H7 (cell line): ENCODE results near the gene TNPO2. TPM values are rescaled to one million over a fixed set of nuclear protein-coding genes. Genes with fewer than 3 reads are reported as not detected.
A peak's percentile ranks its signal among the peaks of the same experiment; 100 is the strongest.

Experiments
- DNase-seq: peaks from one replicate; pipeline ENCODE4 v3.0.0; 2012
- H3K27me3 ChIP-seq: 2 replicates; pipeline ENCODE4 v1.6.0; 2011; ENCODE audit warnings: mild to moderate bottlenecking, low read length; ENCODE audit not compliant: control insufficient read depth, insufficient read depth
- H3K36me3 ChIP-seq: replicated peaks from 2 replicates; pipeline ENCODE4 v1.5.1; 2011; ENCODE audit warnings: low read length; ENCODE audit not compliant: control insufficient read depth, insufficient read depth
- H3K4me3 ChIP-seq: 2 replicates; pipeline ENCODE4 v1.5.1; 2011; ENCODE audit warnings: low read depth, mild to moderate bottlenecking, control low read depth, low read length, moderate library complexity; ENCODE audit not compliant: insufficient read depth
- total RNA-seq: library from RNA; depleted of rRNA; stranded (reverse); fragments of >200 nt; shearing (Covaris generic); gene quantifications from 2 replicates; pipeline ENCODE4 v1.2.3, GENCODE V29; 2014

The TNPO2 gene
- total RNA-seq, 1 experiment from 2014 or later: 34.1 TPM

DNA sequence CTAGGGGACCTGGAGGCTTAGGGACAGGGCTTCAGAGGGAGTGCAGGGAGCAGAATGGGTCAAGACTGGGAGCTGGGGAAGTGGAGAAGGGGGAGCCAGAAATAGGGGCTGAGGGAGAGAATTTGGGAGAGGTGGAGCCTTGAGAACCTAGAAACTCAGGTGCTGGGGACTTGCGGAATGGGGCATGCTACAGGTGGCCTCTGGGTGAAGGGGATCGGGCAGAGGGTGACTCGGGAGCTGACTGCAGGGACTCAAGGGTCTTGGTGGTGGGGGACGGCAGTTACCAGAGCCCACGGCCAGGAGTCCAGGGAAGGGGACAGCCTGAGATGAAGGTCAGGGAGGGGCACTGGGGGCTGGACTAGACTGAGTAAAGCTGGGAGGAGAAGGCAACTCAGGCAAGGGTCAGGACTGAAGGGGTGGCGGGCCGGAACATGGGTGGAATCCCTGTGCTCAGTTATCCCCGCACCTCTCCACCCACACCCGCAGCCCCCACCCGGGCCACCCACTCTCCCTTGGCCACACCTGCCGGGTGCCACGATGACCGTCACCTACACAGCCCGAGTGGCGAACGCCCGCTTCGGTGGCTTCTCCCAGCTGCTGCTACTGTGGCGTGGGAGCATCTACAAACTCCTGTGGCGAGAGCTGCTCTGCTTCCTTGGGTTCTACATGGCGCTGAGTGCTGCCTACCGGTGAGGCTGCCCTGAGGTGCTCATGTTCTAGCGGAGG is 28.5 kb upstream of the TNPO2 start:
- Histone ChIP-seq H3K4me3 (peak overlapping the region; percentile 37; the same call in 1 of the 2 replicates), H3K36me3 (peaks cover 4% of the 10 kb centered on the region), H3K27me3 (peaks cover 33% of the 10 kb centered on the region)
- no peak for DNase-seq

DNA sequence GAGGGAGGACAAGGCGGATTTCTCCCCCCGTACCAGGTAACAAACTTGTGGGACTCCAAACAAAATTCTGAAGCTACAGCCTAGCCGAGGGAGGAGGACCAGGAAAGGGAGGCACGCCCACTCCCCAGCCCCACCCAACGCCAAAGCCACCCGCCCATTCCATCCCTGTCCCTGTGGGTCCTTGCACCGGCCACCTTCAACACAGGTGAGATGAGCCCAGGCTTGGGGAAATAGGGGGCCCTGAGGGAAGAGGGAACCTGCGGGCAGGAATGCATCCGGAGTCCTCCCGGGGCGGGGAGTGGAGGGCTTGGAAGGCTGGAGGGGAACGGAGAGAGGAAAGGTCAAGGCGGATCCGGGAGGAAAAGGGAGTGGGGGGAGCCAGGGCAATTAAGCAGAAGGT is 27.9 kb upstream of the TNPO2 start, which contains the start of gene BEST2:
TSS of gene BEST2 (plus strand) at position 157 of the 400 bp plus-strand sequence. CDS start 802 bp downstream, outside the sequence.
- peak; percentile 90 for DNase-seq
- Histone ChIP-seq H3K27me3 (peaks cover 33% of the 10 kb centered on the region), H3K36me3 (peaks cover 4% of the 10 kb centered on the region), H3K4me3 (peak within 1 kb of the TSS; percentile 37; the same call in 1 of the 2 replicates)

DNA sequence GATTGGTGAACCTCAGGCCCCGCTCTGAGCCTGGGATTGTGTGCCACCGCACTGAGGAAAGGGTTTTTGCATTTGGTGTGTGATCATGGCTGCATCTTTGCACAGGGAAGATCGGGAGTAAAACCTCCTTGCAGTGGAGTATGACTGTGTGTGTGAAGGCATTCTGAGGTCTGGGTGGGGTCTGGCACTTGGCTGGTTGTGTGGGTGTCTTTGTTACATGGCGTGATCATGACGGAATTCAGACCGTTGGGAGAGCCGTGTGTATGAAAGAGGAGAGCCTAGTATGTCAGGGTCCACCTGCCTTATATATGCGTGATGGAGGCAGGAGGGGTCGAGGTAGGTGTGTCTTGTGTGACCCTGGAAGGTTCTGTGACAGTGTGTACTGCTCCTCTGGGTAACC is 27.1 kb upstream of the TNPO2 start:
- no peak for DNase-seq
- H3K36me3 ChIP-seq: peaks cover 5% of the 10 kb centered on the region
- peaks cover 33% of the 10 kb centered on the region for H3K27me3 ChIP-seq
- H3K4me3 ChIP-seq: no peak overlapping the region

DNA sequence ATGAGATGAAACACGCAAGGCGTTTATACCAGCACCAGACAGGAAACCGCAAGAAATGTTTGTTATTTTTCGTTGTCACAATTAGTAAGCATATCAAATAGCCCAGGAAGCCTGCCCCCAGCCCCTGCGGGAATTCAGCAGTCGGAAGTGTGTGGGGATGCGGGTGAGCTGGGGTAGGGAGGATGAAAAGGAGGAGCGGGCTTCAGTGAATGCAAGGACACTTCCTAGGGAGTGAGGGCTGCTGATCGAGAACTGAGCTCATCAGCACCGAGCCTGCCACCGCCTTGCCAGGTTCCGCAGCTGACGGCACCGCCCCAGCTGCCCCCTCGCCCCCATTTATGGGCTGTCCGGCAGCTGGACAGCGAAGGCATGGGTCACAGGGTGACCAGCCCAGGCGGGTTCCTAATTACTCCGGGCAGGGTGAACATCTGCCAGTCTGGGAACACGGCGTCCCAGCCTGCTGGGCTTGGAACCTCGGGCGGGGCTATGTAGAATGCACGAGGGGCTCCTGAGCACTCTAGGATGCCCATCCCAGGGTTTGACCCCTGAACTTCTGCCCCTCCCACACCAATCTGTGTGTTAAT is 26.3 kb upstream of the TNPO2 start:
- Histone ChIP-seq H3K4me3 (no peak overlapping the region), H3K36me3 (peaks cover 6% of the 10 kb centered on the region), H3K27me3 (peaks cover 32% of the 10 kb centered on the region)
- DNase-seq: peak; percentile 71

DNA sequence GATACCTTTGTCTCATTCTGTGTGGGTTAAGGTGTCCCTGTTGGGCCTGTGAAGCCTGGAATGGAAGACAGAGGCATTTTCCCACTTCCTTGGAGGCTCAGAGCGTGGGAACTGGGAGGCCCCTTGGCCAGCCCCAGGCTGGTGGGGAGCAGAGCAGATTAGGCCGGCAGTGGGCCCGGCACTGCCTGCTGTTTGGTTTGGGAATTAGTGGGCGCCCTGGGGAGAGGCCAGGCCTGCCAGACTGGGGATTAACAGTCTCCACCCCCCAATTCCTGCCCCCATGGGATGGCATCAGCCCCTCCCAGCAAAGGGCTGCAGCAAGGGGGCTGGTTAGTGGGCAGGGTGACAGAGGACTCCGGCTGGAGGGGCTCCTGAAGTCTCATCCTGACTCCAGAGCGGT is 24.8 kb upstream of the TNPO2 start:
- peak; percentile 63 for DNase-seq
- Histone ChIP-seq H3K36me3 (peaks cover 7% of the 10 kb centered on the region), H3K27me3 (peaks cover 30% of the 10 kb centered on the region), H3K4me3 (no peak overlapping the region)

DNA sequence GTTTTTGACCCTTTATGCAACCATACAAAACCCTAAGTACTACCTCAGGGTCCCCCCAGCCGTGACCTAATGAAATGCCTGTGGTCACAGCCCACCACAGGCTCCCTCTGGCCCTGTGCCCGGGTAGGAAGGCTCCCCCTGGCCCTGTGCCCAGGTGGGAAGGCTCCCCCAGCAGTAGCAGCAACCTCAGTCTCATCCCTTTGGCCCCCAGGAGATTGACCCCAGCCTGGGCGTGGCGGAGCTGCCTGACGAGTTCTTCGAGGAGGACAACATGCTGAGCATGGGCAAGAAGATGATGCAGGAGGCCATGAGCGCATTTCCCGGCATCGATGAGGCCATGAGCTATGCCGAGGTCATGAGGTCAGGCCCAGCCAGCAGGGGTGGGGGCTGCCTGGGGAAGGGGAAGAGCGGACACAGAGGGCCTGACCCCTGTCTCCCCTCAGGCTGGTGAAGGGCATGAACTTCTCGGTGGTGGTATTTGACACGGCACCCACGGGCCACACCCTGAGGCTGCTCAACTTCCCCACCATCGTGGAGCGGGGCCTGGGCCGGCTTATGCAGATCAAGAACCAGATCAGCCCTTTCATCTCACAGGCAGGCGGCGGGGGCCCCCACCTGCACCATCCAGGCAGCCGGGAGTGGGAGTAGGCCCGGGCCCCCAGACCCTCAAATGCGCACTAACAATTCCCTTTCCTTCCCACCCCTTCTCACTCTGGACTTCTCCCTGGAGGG is 21.6 kb upstream of the TNPO2 start:
- peak; percentile 32 for DNase-seq
- no peak overlapping the region for H3K4me3 ChIP-seq
- H3K27me3 ChIP-seq: peaks cover 7% of the 10 kb centered on the region; the same call in 1 of the 2 replicates
- H3K36me3 ChIP-seq: peaks cover 7% of the 10 kb centered on the region

DNA sequence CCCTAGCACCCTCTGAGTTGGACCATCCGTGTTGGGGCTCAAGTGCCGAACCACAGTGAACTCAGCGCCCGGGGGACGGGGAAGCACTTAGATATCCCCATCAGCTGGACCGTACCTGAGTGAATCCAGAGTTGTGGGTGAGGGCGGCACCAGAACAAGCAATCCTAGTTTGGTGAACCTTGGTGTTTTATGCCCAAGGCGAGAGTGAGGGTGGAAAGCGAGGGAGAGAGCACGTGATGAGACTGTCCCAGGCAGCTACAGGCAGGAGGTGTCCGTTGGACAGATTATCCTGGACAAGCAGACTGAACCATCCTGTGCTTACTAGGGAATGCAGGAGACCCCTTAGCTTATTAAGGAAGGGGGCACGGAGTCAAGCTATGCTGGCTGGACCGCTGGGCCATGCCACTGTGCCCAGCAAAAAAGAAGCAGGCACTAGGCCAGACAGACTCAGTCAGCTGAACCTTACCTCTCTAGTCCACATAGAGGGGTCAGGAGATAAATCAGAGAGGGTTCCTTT is 14.2 kb upstream of the TNPO2 start:
- DNase-seq: no peak
- Histone ChIP-seq H3K36me3 (peaks cover 5% of the 10 kb centered on the region), H3K27me3 (no peaks in the 10 kb centered on the region), H3K4me3 (peak overlapping the region; percentile 64)

DNA sequence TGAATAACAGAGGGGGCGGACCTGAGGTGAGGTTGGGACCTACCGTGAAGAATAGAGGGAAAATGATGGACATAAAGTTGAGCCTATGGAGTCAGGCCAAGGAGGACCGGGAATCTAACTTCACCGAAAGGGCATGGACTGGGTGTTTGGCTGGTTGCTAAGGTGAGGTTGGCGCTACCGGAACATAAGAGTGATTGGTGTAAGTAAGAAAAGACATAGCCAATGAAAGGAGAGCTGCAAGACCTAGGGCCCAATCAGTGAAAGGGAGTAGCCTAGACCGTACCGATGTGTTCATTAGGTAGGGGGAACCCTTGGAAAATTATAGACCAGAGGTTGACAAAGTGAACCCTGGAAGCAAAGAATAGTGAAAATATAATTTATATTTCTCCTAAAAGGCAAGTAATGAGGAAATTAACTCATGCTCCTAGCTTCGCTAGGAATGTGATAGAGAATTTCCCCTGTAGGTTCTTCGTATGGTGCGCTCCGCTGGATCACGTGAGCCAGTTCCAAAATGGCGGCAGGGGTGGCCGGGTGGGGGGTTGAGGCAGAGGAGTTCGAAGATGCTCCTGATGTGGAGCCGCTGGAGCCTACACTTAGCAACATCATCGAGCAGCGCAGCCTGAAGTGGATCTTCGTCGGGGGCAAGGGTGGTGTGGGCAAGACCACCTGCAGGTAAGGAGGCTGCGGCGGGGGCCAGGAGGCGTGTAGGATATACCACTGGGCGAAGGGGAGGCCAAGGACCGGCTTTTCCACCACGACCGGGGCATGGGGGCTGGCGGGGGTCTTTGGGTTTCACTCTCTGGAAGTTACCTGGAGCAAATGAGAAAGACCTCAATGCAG is 13.5 kb upstream of the TNPO2 start, which contains the start of gene GET3:
TSS of gene GET3 (plus strand) at position 503 of the 840 bp plus-strand sequence. CDS start at position 512, 9 bp downstream.
- Histone ChIP-seq H3K27me3 (no peaks in the 10 kb centered on the region), H3K4me3 (peak within 1 kb of the TSS; percentile 64), H3K36me3 (peaks cover 6% of the 10 kb centered on the region)
- DNase-seq: peak; percentile 96

DNA sequence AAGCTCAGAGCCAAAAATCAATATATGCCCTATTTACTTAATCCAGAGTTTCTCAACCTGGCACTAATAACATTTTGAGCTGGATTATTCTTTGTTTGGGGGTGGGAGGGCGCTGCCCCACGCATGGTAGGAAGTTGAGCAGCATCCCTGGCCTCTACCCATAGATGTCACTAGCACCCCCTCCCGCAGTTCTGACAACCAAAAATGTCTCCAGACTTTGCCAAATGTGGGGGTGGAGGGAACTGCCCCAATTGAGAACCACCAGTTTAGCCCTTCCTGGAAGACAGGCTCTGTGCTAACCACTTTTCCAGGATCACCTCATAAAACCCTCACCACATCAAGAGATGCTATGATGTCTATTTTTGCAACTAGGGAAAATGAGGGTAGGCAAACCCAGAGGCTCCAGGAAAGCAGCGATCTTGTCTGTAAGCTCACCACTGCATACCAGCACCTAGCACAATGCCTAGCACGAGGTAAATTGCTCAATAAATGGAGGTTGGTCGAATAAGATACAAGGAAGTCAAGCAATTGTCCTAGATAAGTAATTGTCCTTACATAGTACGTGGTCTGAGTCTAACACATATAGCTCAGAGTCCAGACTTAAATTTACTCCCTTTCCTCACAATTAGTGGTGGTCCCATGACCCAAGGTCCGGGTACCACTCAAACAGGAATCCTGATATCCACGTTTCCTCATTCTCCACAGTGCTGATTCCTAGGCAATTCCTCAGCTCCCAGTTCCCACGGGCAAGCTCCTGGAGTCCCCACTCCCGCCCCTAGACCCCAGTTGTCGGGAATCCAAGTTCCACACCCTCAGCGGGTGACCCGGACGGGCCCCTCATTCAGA is 9.9 kb upstream of the TNPO2 start:
- peak overlapping the region; percentile 96 for H3K4me3 ChIP-seq
- H3K27me3 ChIP-seq: no peaks in the 10 kb centered on the region
- H3K36me3 ChIP-seq: peaks cover 18% of the 10 kb centered on the region
- DNase-seq: peak; percentile 76

DNA sequence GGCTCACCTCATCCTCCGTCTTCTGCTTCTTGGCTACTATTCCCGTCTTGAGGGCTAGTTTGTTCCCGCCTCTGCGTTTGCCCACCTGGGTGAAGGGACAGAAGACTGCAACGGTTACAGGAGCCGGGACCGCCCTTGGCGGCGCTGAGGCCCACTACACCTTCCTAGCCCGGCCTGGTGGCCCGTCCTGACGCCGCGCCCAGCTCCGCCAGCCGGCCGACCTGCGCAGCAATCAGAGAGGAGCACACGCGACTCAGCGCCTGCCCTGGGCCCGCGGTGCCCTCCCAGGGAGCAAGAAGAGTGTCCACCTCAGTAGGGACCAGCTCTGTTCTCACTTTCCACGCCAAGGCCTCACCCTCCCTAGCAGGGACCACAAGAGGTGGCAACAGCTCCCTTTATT is 7.6 kb upstream of the TNPO2 start:
- no peak overlapping the region for H3K4me3 ChIP-seq
- no peak for DNase-seq
- H3K27me3 ChIP-seq: no peaks in the 10 kb centered on the region
- H3K36me3 ChIP-seq: peaks cover 17% of the 10 kb centered on the region

DNA sequence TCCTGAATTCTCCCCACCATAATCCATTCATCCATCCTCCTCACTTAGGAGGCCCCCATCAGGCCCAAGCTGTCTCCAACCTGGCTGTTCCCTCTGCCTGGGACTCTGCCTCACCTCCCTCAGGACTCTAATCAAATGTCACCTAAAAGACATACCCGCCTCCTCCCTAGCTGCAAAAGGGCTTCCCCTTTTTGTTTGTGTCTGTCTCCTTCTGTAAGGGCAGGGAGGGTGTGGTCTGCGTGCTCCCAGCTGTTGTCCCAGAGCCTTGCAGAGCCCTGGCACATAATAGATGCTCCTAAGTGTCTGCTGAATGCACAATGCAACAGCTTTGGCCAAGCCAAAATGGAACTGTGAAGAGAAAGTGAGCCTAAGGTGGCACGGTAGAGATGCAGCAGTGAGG is 6.3 kb upstream of the TNPO2 start:
- Histone ChIP-seq H3K4me3 (no peak overlapping the region), H3K36me3 (peaks cover 17% of the 10 kb centered on the region), H3K27me3 (no peaks in the 10 kb centered on the region)
- no peak for DNase-seq

DNA sequence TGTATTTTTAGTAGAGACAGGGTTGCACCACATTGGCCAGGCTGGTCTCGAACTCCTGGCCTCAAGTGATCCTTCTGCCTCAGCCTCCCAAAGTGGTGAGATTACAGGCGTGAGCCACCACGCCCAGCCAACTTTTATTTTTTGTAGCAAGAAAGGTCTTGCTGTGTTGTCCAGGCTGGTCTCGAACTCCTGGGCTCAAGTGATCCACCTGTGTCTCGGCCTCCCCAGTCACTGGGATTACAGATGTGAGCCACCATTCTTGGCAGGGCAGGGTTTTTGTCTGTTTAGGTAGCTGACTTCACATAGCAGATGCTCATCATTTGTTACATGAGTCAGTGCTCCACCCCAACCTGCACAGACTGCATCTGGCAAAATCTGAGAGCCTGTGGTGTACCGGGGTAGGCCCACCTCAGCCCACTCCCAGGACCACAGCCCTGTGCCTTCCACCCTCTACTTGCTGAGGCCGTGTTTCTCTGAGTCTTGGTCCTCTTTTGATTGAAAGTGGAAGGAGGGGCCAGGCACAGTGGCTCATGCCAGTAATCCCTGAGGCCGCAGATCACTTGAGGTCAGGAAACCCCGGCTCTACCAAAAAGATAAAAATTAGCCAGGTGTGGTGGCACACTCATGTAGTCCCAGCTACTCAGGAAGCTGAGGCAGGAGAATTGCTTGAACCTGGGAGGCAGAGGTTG is 4.2 kb upstream of the TNPO2 start:
- no peak for DNase-seq
- peaks cover 17% of the 10 kb centered on the region for H3K36me3 ChIP-seq
- H3K27me3 ChIP-seq: no peaks in the 10 kb centered on the region
- no peak overlapping the region for H3K4me3 ChIP-seq

DNA sequence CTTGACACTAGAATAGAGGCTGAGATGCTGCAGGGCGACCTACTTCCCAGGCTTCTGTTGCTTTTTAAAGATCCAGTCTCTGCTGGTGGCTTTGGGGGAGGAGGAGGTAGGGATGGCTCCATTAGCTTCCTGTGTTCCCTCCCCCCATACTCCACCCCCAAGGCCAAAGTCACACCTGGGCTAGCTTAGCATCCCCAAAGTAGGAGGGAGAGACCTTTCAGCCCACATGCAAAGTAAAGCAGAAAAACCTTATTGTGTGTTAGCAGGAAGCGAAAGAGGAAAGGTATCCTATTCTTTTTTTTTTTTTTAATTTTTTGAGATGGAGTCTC is 3.2 kb upstream of the TNPO2 start:
- H3K4me3 ChIP-seq: no peak overlapping the region
- DNase-seq: peak; percentile 54
- H3K36me3 ChIP-seq: peaks cover 14% of the 10 kb centered on the region
- no peaks in the 10 kb centered on the region for H3K27me3 ChIP-seq
